Omental fat pad (tissue), 4 donors: ENCODE measurements around the gene TMEM167A. TPM values are rescaled to one million over a fixed set of nuclear protein-coding genes. Genes with fewer than 3 reads are reported as not detected.

Experiments
- ATAC-seq: fragments of 150-250 bp; one replicate; pipeline ENCODE4 v1.9.1; 2016; ENCODE audit warnings: mild to moderate bottlenecking, moderate library complexity; ENCODE audit not compliant: low FRiP score
- DNase-seq: peaks from one replicate; pipeline ENCODE4 v3.0.0-alpha.2; 2019; ENCODE audit warnings: low spot score
- small RNA-seq: library from RNA; depleted of rRNA; stranded (forward); fragments of <200 nt; gene quantifications from one replicate; pipeline ENCODE3, GENCODE V24; 2016
- total RNA-seq, 4 donors: library from RNA; depleted of rRNA; stranded (reverse); fragments of >200 nt; gene quantifications; one replicate each; pipeline ENCODE4 v1.1.0, GENCODE V29; 2016
- TF ChIP-seq, protein P1 (sequence below), 3 donors: fragments of 450-650 bp; IDR thresholded peaks; one replicate each; pipeline ENCODE4 v1.5.1; 2016 to 2017; ENCODE audit warnings: antibody characterized with exemption in 3 of 3, mild to moderate bottlenecking in 3 of 3, moderate library complexity in 2 of 3

Gene TMEM167A
- total RNA-seq, 4 donors from 2014 or later: 41.6 to 51.9 (median 50.4) TPM

DNA sequence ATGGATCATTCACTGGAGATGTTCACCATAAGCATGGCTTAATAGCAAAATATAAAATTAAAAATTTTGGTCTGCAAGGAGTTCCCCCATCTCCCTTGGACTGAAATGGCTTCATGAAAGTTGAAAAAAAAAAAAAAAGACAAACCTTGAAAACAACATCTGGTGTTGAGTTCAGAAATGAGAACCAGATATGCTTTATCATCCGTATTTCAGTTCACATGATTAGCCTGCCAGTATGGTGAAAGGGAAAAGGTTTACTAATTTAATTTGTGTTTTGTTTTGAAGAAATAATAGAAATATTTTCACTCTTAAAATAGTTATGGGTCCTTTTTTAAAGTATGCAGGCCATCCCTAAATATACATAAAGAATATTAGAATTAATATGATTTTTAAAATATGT, 67.8 kb downstream of the TMEM167A start:
- TF ChIP-seq, protein P1, sequence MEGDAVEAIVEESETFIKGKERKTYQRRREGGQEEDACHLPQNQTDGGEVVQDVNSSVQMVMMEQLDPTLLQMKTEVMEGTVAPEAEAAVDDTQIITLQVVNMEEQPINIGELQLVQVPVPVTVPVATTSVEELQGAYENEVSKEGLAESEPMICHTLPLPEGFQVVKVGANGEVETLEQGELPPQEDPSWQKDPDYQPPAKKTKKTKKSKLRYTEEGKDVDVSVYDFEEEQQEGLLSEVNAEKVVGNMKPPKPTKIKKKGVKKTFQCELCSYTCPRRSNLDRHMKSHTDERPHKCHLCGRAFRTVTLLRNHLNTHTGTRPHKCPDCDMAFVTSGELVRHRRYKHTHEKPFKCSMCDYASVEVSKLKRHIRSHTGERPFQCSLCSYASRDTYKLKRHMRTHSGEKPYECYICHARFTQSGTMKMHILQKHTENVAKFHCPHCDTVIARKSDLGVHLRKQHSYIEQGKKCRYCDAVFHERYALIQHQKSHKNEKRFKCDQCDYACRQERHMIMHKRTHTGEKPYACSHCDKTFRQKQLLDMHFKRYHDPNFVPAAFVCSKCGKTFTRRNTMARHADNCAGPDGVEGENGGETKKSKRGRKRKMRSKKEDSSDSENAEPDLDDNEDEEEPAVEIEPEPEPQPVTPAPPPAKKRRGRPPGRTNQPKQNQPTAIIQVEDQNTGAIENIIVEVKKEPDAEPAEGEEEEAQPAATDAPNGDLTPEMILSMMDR (IDR thresholded peaks at IDR 0.05): no peak
- ATAC-seq (no peak), DNase-seq (no peak)

DNA sequence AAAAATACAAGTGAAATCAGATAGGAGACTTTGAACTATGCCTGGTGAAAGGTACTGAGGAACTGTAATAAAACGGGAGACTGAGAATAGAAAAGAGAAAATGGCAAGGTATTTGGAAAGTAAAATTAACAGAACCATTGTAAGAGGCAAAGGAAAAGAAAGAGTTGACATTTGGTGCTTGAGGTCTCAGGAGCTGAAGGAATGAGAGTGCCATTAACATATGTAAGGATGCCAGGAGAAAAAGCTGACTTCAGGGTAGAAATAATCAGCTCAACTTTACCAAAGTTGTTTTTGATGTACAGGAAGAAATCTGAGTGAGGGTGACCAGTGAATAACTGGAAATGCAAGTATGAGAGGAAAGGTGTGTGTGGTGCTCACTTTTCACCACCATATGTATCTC, 69.4 kb downstream of the TMEM167A start:
- ATAC-seq: no peak
- TF ChIP-seq, protein P1 (IDR thresholded peaks at IDR 0.05): no peak
- no peak for DNase-seq

DNA sequence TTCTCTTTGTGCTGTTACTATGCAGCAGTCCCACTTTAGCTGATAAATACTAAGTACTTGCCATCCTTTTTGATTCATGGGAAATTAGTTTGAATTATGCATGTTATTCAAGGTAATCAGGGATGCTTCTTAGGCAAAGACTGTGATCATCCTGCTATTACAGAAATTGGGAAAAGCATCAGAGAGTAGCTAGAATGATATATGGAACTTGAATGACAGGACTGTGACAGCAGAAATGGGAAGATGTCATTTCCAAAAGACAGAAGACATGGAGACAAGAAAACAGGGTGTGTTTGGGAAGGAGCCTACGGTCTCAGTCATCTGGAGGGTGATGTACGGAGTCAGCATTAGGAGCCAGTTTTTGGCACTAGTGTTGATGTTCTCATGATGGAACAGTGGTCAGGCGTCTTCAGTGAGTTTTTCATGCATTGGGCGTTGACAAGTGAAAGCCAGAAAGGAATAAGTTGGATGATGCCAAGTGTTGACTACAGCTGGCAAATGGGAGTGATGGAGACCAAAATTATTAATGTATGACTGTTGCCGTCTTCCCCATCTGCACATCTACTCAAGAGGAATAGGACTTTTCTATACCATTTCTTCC, 70.4 kb downstream of the TMEM167A start:
- DNase-seq: no peak
- TF ChIP-seq, protein P1 (IDR thresholded peaks at IDR 0.05): no peak
- no peak for ATAC-seq

DNA sequence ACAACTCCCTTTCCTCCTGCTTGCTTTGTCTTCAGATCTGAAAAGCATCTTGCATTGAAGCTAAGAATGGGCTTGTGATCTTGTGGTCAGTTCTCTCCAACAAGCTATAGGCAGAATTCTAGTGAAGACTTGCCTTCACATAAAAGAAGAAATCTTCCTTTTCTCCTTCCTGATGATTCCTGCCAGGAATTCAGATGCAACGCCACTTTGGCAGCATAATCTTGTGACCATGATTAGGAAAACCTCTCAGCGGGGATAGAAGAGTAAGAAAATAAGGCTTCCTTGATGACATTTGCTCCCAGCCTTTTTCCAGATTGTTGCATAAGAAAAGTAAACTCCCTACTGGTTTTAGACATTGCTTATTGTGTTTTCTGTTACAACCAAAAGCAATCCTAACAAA, 73.4 kb downstream of the TMEM167A start:
- DNase-seq (no peak), ATAC-seq (no peak)
- TF ChIP-seq, protein P1 (IDR thresholded peaks at IDR 0.05): no peak

Small RNA genes within 50 kb of the gene (small RNA-seq; reads per million reads assigned to genes)
- 0.39 reads per million for gene SCARNA18

Other genes starting within 250 kb of the TMEM167A start
- gene XRCC4, start 153 bp upstream of the TMEM167A start, total RNA-seq: 1 to 10 TPM; 6.1 to 7.4 (median 7.0) TPM